NCI-H774 (cell line): ENCODE data around the gene SLC26A6.

Experiments
- DNase-seq: peaks from one replicate; lab custom pipeline; 2025; lab: John Stamatoyannopoulos, UW

SLC26A6 gene

GRCh38 chr3:48661501-48662144 is 26.4 kb upstream of the SLC26A6 start:
- no peak for DNase-seq

- no peak for DNase-seq
Observed at GRCh38 chr3:48660800-48661400, 25.6 kb upstream of the SLC26A6 start.

GRCh38 chr3:48656841-48657281 is 21.6 kb upstream of the SLC26A6 start:
- DNase-seq: no peak

GRCh38 chr3:48656061-48656840 is 21.0 kb upstream of the SLC26A6 start:
- DNase-seq: no peak

- DNase-seq: no peak
Observed at GRCh38 chr3:48655606-48656005, 20.3 kb upstream of the SLC26A6 start.

- DNase-seq: no peak
Observed at GRCh38 chr3:48655063-48655462, 19.8 kb upstream of the SLC26A6 start.

GRCh38 chr3:48652923-48653715 is 17.9 kb upstream of the SLC26A6 start:
- DNase-seq: no peak

- no peak for DNase-seq
Observed at GRCh38 chr3:48651771-48652170, 16.5 kb upstream of the SLC26A6 start.

- no peak for DNase-seq
Observed at GRCh38 chr3:48650723-48651122, 15.5 kb upstream of the SLC26A6 start.

GRCh38 chr3:48648188-48648850 is 13.1 kb upstream of the SLC26A6 start:
- no peak for DNase-seq

- DNase-seq: no peak
Observed at GRCh38 chr3:48647714-48648113, 12.5 kb upstream of the SLC26A6 start.

- no peak for DNase-seq
Observed at GRCh38 chr3:48644898-48645760, 9.9 kb upstream of the SLC26A6 start.

- DNase-seq: no peak
Observed at GRCh38 chr3:48642605-48643004, 7.3 kb upstream of the SLC26A6 start.

- no peak for DNase-seq
Observed at GRCh38 chr3:48641396-48641795, 6.1 kb upstream of the SLC26A6 start.

GRCh38 chr3:48639944-48640606 is 4.8 kb upstream of the SLC26A6 start:
- DNase-seq: no peak

GRCh38 chr3:48637305-48637704 is 2.0 kb upstream of the SLC26A6 start:
- DNase-seq: no peak

GRCh38 chr3:48636149-48636655 is 941 bp upstream of the SLC26A6 start:
- DNase-seq: no peak

- no peak for DNase-seq
Observed at GRCh38 chr3:48634661-48635221, 520 bp downstream of the SLC26A6 start.

GRCh38 chr3:48633743-48634142 is 1.5 kb downstream of the SLC26A6 start:
- DNase-seq: no peak

GRCh38 chr3:48633256-48633655 is 2.0 kb downstream of the SLC26A6 start:
- DNase-seq: no peak
